HepG2 (cell line): ENCODE results near the gene CAMTA1. TPM values are rescaled to one million over a fixed set of nuclear protein-coding genes. Genes with fewer than 3 reads are reported as not detected.

ENCODE experiments used
- HOXA7 ChIP-seq: sonication (generic); formaldehyde crosslinking; IDR thresholded peaks from 2 replicates; pipeline ENCODE4 v1.8.1; 2022; ENCODE audit warnings: mild to moderate bottlenecking, missing genetic modification reagents, moderate library complexity
- IRF2 ChIP-seq: IDR thresholded peaks from 2 replicates; pipeline ENCODE4 v1.6.1; 2018; ENCODE audit warnings: missing genetic modification reagents, missing compliant biosample characterization
- KLF12 ChIP-seq: sonication (generic); formaldehyde crosslinking; IDR thresholded peaks from 2 replicates; pipeline ENCODE4 v1.4.0; 2020; ENCODE audit warnings: missing genetic modification reagents, borderline replicate concordance
- KLF9 ChIP-seq: IDR thresholded peaks from 2 replicates; pipeline ENCODE4 v1.6.1; 2016; ENCODE audit warnings: low read depth
- NCOA5 ChIP-seq: sonication (generic); formaldehyde crosslinking; IDR thresholded peaks from 2 replicates; pipeline ENCODE4 v1.4.0; 2020; ENCODE audit warnings: missing genetic modification reagents
- PLRG1 ChIP-seq: fragments of 450-650 bp; conservative IDR thresholded peaks from 2 replicates; pipeline ENCODE4 v1.6.1; 2016
- SMAD1 ChIP-seq: sonication (generic); formaldehyde crosslinking; IDR thresholded peaks from 2 replicates; pipeline ENCODE4 v1.4.0; 2020; ENCODE audit warnings: missing genetic modification reagents, low read depth, mild to moderate bottlenecking, borderline replicate concordance
- SP5 ChIP-seq: IDR thresholded peaks from 2 replicates; pipeline ENCODE4 v1.6.1; 2016; ENCODE audit warnings: low read depth, borderline replicate concordance
- TBX3 ChIP-seq: fragments of 450-650 bp; IDR thresholded peaks from 2 replicates; pipeline ENCODE4 v1.6.1; 2017; ENCODE audit warnings: antibody characterized with exemption, mild to moderate bottlenecking, inconsistent platforms, borderline replicate concordance
- TP53 ChIP-seq: sonication (generic); formaldehyde crosslinking; conservative IDR thresholded peaks from 2 replicates; pipeline ENCODE4 v1.4.0; 2020; ENCODE audit warnings: missing genetic modification reagents
- ZFP37 ChIP-seq: sonication (generic); formaldehyde crosslinking; IDR thresholded peaks from 2 replicates; pipeline ENCODE4 v1.4.0; 2020; ENCODE audit warnings: missing genetic modification reagents, borderline replicate concordance
- ZNF136 ChIP-seq: sonication (generic); formaldehyde crosslinking; IDR thresholded peaks from 2 replicates; pipeline ENCODE4 v1.8.1; 2022; ENCODE audit warnings: low read depth, mild to moderate bottlenecking, moderate library complexity, missing genetic modification reagents
- ZNF253 ChIP-seq: sonication (generic); formaldehyde crosslinking; IDR thresholded peaks from 2 replicates; pipeline ENCODE4 v1.8.0; 2022; ENCODE audit warnings: mild to moderate bottlenecking, missing genetic modification reagents, borderline replicate concordance
- ZNF256 ChIP-seq: sonication (generic); formaldehyde crosslinking; conservative IDR thresholded peaks from 2 replicates; pipeline ENCODE4 v1.4.0; 2020; ENCODE audit warnings: missing genetic modification reagents
- ZNF333 ChIP-seq: sonication (generic); formaldehyde crosslinking; IDR thresholded peaks from 2 replicates; pipeline ENCODE4 v1.4.0; 2020; ENCODE audit warnings: mild to moderate bottlenecking, missing genetic modification reagents, borderline replicate concordance
- ZNF780A ChIP-seq: sonication (generic); formaldehyde crosslinking; IDR thresholded peaks from 2 replicates; pipeline ENCODE4 v1.8.0; 2022; ENCODE audit warnings: mild to moderate bottlenecking, missing genetic modification reagents, moderate library complexity
- ZNF788 ChIP-seq: sonication (generic); formaldehyde crosslinking; IDR thresholded peaks from 2 replicates; pipeline ENCODE4 v1.5.0; 2020; ENCODE audit warnings: mild to moderate bottlenecking, missing genetic modification reagents, borderline replicate concordance
- ZNF841 ChIP-seq: sonication (generic); formaldehyde crosslinking; IDR thresholded peaks from 2 replicates; pipeline ENCODE4 v1.8.1; 2023; ENCODE audit warnings: missing genetic modification reagents, borderline replicate concordance
- polyA plus RNA-seq, 8 experiments: library from polyadenylated mRNA; depleted of rRNA in 3 of 8; stranded (reverse) in 7 of 8; unstranded in 1 of 8; fragments of >200 nt; fragmentation: Illumina TruSeq in 4 of 8; extraction: Trizol in 4 of 8; gene quantifications; 2 replicates each; pipeline versions ENCODE4 v1.2.1 to v1.2.3, GENCODE V29; 2011 to 2016; ENCODE audit warnings: low read depth in 4 of 8, missing spikeins in 1 of 8, mixed read lengths in 1 of 8; ENCODE audit not compliant: insufficient read depth in 1 of 8
- total RNA-seq, 5 experiments: library from RNA; depleted of rRNA; stranded (reverse); fragments of >200 nt; fragmentation: Illumina TruSeq; extraction: Trizol; gene quantifications; 2 replicates each; pipeline ENCODE4 v1.2.3, GENCODE V29; 2016; ENCODE audit warnings: low read depth in 1 of 5
- TF ChIP-seq, protein P1 (sequence below): sonication (generic); formaldehyde crosslinking; IDR thresholded peaks from 2 replicates; pipeline ENCODE4 v1.4.0; 2020; ENCODE audit warnings: missing genetic modification reagents
- TF ChIP-seq, protein P2 (sequence below): IDR thresholded peaks from 2 replicates; pipeline ENCODE4 v1.6.1; 2016
- TF ChIP-seq, protein P3 (sequence below): sonication (generic); formaldehyde crosslinking; IDR thresholded peaks from 2 replicates; pipeline ENCODE4 v1.8.0; 2023; ENCODE audit warnings: mild to moderate bottlenecking, missing genetic modification reagents
- TF ChIP-seq, protein P4 (sequence below): sonication (generic); formaldehyde crosslinking; IDR thresholded peaks from 2 replicates; pipeline ENCODE4 v1.8.0; 2022; ENCODE audit warnings: missing genetic modification reagents, mild to moderate bottlenecking, moderate library complexity, borderline replicate concordance
- TF ChIP-seq, protein P5 (sequence below): sonication (generic); formaldehyde crosslinking; IDR thresholded peaks from 2 replicates; pipeline ENCODE4 v1.5.0; 2020; ENCODE audit warnings: mild to moderate bottlenecking, missing genetic modification reagents, borderline replicate concordance

CAMTA1 gene
- total and polyA plus RNA-seq, 2 of the 13 experiments (the other 11 are each of a cell fraction or from before 2014, with no cell fraction given), result 25.0 to 36.4 TPM

DNA sequence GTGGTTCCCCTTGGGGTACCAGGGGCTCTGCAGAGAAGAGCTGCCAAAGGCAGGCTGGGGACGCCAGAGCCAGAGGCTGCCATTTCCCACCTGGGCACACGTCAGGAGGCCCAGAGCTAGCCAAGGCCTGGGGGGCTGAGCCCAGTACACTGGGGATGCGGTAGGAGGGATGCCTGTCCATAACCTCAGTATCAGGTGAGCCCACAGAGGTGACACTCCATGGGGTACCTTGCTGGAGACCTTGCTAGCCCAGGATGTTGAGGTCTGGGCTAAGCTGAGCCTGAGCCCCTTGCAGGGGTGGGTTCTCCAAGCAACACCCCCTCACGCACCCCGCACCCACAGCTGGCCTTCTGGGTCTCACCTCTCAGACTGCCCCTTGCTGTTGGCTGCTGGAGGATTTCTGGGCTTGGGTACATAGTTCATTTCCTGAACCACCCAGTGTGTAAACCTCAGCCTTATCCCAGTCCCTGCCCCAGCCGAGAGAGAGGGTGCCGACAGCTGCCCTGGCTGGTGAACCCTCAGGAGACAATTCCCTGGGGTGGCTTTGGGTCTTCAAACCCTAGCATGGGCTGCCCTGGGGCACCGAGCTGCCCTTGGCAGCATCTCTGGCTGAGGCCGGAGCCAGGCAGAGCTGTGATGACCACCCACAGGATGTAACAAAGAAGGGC, 893.4 kb downstream of the CAMTA1 start (continued):
- TF ChIP-seq ZNF256 (no peak), KLF9 (no peak), ZNF136 (CRISPR knock-in tag) (no peak), ZNF788 (peak; percentile 82; the same call in 1 of the 2 replicates), ZNF780A (no peak), HOXA7 (no peak), ZFP37 (0 out of 2 replicates have a peak, but pooled peaks have one; percentile 30), ZNF253 (no peak), TP53 (CRISPR knock-in tag) (0 out of 2 replicates have a peak, but pooled peaks have one; percentile 33), KLF12 (CRISPR knock-in tag) (0 out of 2 replicates have a peak, but pooled peaks have one; percentile 76), TBX3 (no peak), ZNF841 (CRISPR knock-in tag) (no peak), SMAD1 (CRISPR knock-in tag) (no peak), SP5 (CRISPR knock-in tag) (peak; percentile 48), PLRG1 (no peak), IRF2 (CRISPR knock-in tag) (0 out of 2 replicates have a peak, but pooled peaks have one; percentile 32), NCOA5 (no peak), ZNF333 (CRISPR knock-in tag) (no peak)
- TF ChIP-seq, protein P1, sequence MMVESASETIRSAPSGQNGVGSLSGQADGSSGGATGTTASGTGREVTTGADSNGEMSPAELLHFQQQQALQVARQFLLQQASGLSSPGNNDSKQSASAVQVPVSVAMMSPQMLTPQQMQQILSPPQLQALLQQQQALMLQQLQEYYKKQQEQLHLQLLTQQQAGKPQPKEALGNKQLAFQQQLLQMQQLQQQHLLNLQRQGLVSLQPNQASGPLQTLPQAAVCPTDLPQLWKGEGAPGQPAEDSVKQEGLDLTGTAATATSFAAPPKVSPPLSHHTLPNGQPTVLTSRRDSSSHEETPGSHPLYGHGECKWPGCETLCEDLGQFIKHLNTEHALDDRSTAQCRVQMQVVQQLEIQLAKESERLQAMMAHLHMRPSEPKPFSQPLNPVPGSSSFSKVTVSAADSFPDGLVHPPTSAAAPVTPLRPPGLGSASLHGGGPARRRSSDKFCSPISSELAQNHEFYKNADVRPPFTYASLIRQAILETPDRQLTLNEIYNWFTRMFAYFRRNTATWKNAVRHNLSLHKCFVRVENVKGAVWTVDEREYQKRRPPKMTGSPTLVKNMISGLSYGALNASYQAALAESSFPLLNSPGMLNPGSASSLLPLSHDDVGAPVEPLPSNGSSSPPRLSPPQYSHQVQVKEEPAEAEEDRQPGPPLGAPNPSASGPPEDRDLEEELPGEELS, result peak; percentile 58
- TF ChIP-seq, protein P2, sequence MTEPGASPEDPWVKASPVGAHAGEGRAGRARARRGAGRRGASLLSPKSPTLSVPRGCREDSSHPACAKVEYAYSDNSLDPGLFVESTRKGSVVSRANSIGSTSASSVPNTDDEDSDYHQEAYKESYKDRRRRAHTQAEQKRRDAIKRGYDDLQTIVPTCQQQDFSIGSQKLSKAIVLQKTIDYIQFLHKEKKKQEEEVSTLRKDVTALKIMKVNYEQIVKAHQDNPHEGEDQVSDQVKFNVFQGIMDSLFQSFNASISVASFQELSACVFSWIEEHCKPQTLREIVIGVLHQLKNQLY (CRISPR knock-in tag), result no peak
- TF ChIP-seq, protein P3, sequence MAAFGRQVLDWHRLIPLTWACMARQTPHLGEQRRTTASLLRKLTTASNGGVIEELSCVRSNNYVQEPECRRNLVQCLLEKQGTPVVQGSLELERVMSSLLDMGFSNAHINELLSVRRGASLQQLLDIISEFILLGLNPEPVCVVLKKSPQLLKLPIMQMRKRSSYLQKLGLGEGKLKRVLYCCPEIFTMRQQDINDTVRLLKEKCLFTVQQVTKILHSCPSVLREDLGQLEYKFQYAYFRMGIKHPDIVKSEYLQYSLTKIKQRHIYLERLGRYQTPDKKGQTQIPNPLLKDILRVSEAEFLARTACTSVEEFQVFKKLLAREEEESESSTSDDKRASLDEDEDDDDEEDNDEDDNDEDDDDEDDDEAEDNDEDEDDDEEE, result no peak
- TF ChIP-seq, protein P4, sequence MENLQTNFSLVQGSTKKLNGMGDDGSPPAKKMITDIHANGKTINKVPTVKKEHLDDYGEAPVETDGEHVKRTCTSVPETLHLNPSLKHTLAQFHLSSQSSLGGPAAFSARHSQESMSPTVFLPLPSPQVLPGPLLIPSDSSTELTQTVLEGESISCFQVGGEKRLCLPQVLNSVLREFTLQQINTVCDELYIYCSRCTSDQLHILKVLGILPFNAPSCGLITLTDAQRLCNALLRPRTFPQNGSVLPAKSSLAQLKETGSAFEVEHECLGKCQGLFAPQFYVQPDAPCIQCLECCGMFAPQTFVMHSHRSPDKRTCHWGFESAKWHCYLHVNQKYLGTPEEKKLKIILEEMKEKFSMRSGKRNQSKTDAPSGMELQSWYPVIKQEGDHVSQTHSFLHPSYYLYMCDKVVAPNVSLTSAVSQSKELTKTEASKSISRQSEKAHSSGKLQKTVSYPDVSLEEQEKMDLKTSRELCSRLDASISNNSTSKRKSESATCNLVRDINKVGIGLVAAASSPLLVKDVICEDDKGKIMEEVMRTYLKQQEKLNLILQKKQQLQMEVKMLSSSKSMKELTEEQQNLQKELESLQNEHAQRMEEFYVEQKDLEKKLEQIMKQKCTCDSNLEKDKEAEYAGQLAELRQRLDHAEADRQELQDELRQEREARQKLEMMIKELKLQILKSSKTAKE (CRISPR knock-in tag), result no peak
- TF ChIP-seq, protein P5, sequence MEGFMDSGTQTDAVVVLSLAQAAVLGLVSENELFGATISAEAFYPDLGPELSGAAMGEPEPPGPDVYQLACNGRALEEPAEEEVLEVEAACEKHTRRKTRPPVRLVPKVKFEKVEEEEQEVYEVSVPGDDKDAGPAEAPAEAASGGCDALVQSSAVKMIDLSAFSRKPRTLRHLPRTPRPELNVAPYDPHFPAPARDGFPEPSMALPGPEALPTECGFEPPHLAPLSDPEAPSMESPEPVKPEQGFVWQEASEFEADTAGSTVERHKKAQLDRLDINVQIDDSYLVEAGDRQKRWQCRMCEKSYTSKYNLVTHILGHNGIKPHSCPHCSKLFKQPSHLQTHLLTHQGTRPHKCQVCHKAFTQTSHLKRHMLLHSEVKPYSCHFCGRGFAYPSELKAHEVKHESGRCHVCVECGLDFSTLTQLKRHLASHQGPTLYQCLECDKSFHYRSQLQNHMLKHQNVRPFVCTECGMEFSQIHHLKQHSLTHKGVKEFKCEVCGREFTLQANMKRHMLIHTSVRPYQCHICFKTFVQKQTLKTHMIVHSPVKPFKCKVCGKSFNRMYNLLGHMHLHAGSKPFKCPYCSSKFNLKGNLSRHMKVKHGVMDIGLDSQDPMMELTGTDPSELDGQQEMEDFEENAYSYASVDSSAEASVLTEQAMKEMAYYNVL (CRISPR knock-in tag), result no peak
